ENCODE measurements around the gene DBNL.
A peak's percentile ranks its signal among the peaks of the same experiment; 100 is the strongest.

DBNL gene

DNA sequence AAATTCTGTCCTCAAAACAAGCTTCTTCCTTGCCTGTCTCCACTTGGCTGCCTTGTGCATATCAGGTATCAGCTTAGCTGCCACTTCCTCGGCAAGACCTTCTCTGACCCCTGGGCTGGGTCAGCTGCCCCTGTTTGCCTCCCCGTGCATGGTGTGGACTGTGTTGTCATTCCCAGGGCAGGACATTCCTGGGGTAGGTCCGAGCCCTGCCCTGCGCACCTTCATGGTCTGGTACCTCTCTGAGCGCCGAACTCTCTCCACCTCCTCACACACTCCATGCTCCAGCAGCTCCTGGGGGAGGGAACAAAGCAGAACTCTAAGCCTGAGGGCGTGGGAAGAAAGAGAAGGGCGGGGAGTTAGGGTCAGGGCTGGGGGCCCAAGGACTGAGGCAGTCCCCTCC is 34.0 kb downstream of the DBNL start:
- DNase-seq (ENCODE audit: low read depth), result no peak

- no peak for DNase-seq (ENCODE audit: low read depth)
Observed at GRCh38 chr7:44079331-44080021, 35.0 kb downstream of the DBNL start.

DNA sequence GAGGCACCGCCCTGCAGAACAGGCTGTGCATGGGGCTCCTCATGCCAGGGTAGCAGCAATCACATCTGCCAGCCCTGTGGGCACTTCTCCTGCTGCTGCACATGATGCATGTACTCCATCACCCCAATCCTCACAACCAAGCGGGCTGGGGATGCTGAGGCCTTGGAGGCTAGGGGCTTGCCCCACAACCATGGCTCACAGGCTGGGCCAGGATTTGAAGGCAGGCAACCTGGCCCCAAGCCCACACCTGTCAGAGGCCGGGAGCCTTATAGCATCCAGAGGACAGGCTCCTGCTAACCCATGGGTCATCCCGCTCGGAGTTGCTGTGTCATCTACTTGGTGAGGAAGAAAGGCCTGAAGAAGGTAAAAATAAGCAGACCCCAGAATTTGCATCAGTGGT is 35.6 kb downstream of the DBNL start:
- DNase-seq (ENCODE audit: low read depth), result no peak

- DNase-seq (ENCODE audit: low read depth), result no peak
Observed at GRCh38 chr7:44080686-44081265, 36.3 kb downstream of the DBNL start.

GRCh38 chr7:44081266-44081748 is 36.8 kb downstream of the DBNL start:
- no peak for DNase-seq (ENCODE audit: low read depth)

- DNase-seq (ENCODE audit: low read depth), result peak; percentile 99
Observed at GRCh38 chr7:44082541-44083207, 38.2 kb downstream of the DBNL start.

GRCh38 chr7:44083796-44084195 is 39.3 kb downstream of the DBNL start:
- DNase-seq (ENCODE audit: low read depth), result no peak

- peak; percentile 66 for DNase-seq (ENCODE audit: low read depth)
Observed at GRCh38 chr7:44084701-44085100, 40.2 kb downstream of the DBNL start.

- DNase-seq (ENCODE audit: low read depth), result no peak
Observed at GRCh38 chr7:44085546-44085945, 41.0 kb downstream of the DBNL start.

DNA sequence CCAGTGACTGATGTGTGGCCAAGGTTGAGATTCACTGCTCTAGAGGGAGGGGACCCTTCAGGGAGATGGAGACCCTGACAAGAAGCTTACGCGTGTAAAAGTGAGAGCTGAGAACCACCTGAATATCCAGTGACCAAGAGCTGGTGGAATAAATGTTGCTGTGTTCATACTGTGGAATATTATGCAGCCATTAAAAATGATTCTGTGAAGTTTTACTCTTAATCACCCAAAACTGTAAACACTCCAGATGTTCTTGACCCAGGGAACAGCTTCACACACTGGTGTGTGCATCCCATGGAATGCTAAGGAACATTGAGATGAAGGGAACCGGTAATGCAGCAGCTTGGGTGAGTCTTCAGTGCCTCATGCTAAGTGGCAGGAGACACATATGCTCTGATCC is 42.1 kb downstream of the DBNL start:
- DNase-seq (ENCODE audit: low read depth), result no peak

DNA sequence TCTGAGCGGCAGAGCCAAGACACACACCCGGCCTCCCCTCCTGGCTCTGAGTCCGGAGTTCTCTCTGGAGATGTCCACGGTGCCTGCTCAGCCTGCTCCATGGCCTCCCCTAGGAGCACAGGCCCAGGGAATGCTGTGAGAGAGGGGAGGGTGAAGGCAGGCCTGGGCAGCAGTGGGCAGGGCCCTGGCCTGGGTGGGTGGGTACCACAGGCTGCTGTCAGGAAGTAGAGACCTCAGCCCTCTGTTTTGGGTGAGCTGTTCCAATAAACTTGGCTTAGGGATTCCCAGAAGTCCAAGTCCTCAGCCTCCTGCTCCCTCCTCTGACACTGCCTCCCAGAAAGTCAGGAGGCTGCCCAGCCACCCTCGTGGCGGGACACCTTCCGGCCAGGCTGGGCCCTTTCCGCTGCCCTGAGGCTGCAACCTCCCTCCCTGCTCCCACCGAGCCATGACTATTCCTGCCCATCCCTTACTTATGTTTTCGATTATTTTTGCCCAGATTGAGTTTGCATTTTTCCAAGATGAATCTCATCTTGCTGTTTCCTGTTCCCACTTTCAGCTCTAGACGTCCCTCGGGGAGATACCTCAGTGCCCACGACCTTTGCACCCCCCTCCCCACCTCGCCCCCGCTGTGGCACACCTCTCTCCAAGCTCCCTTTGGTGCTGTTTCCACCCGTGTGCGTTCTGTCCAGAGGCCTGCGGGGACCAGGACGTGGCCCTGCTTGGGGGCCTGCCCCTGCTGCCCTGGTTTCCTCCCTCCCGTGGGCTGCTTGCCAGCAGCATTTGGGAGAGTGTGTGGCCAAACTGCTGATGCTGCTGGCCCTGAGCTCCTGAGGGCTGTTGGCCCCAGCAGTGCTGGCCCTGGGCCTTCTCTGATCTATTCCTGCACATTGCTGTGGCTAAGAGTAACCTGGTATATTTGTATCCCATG is 43.7 kb downstream of the DBNL start:
- DNase-seq (ENCODE audit: low read depth), result peak; percentile 98

DNA sequence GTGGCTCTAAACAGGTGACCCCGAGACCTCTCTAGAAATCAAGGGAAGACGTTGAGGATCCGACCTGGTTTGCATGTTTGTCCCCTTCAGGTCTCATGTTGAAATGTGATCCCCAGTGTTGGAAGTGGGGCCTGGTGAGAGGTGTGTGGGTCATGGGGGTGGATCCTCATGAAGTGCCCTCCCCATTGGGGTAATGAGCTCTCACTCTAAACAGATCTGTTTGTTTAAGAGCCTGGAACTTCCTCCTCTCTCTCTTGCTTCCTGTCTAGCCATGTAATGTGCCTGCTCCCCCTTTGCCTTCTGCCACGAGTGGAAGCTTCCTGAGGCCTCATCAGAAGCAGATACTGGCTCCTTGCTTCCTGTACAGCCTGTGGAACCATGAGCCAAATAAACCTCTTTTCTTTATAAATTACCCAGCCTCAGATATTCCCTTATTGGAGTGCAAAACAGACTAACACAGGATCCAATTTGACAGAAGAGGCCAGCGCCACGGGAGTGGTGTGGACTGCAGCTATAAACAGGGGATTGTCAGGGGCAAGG is 48.7 kb downstream of the DBNL start:
- no peak for DNase-seq (ENCODE audit: low read depth)

- no peak for DNase-seq (ENCODE audit: low read depth)
Observed at GRCh38 chr7:44094365-44094764, 49.9 kb downstream of the DBNL start.

- DNase-seq (ENCODE audit: low read depth), result no peak
Observed at GRCh38 chr7:44094883-44095592, 50.5 kb downstream of the DBNL start.

- DNase-seq (ENCODE audit: low read depth), result no peak
Observed at GRCh38 chr7:44095781-44096180, 51.3 kb downstream of the DBNL start.

GRCh38 chr7:44096326-44096881 is 51.9 kb downstream of the DBNL start:
- no peak for DNase-seq (ENCODE audit: low read depth)

- no peak for DNase-seq (ENCODE audit: low read depth)
Observed at GRCh38 chr7:44097064-44097932, 52.8 kb downstream of the DBNL start.

- DNase-seq (ENCODE audit: low read depth), result no peak
Observed at GRCh38 chr7:44098092-44099068, 53.9 kb downstream of the DBNL start.

GRCh38 chr7:44099669-44100068 is 55.2 kb downstream of the DBNL start:
- no peak for DNase-seq (ENCODE audit: low read depth)

Measured in fibroblast of gingiva (primary cell).